Endothelial cell of umbilical vein (primary cell): Measurements from ENCODE around the gene RALGPS1. TPM values are rescaled to one million over a fixed set of nuclear protein-coding genes. Genes with fewer than 3 reads are reported as not detected.

Source experiments
- BruUV-seq: library from RNA; stranded (reverse); fragments of 400-500 nt; replicated peaks from 2 replicates; lab custom pipeline; 2021; lab: Mats Ljungman, UMichigan
- CTCF ChIA-PET: fragments of 300-600, 350-600 bp; sonication (Branson Sonifier 250); formaldehyde crosslinking; loops from one replicate; lab custom pipeline; 2021; ENCODE audit warnings: antibody characterized with exemption, inconsistent platforms; lab: Charles Lee
- POLR2A ChIA-PET: fragments of 300-600, 350-600 bp; sonication (Branson Sonifier 250); formaldehyde crosslinking; loops from one replicate; lab custom pipeline; 2021; ENCODE audit warnings: antibody characterized with exemption, inconsistent platforms; lab: Charles Lee
- DNase-seq: peaks from one replicate; pipeline ENCODE4 v3.0.0-alpha.2; 2011; ENCODE audit warnings: low read depth, low spot score
- FAIRE-seq: peaks from 2 replicates; lab custom pipeline; 2011; peaks lifted over from hg19 to GRCh38; lab: Jason Lieb, UNC
- H2AFZ ChIP-seq: 2 replicates; pipeline ENCODE4 v1.6.0; 2012; ENCODE audit warnings: low read depth, low read length, control low read depth, inconsistent platforms
- H3K27ac ChIP-seq: 2 replicates; pipeline ENCODE4 v1.5.1; 2011; ENCODE audit warnings: low read depth, mild to moderate bottlenecking, control low read depth, low read length, moderate library complexity; ENCODE audit not compliant: insufficient read depth
- H3K27me3 ChIP-seq, 2 experiments: 2 replicates each; pipeline versions ENCODE4 v1.6.0 to v1.6.1; 2011; ENCODE audit warnings: low read length in 2 of 2, mixed read lengths in 1 of 2; ENCODE audit not compliant: control insufficient read depth in 2 of 2, insufficient read depth in 2 of 2
- H3K36me3 ChIP-seq, 2 experiments: 2 replicates in 1 of 2; 3 replicates in 1 of 2; pipeline ENCODE4 v1.5.1; 2011; ENCODE audit warnings: low read length in 2 of 2, mild to moderate bottlenecking in 1 of 2, moderate library complexity in 1 of 2; ENCODE audit not compliant: control insufficient read depth in 2 of 2, insufficient read depth in 2 of 2; ENCODE audit errors: extremely low read depth in 1 of 2
- H3K4me1 ChIP-seq: 3 replicates; pipeline ENCODE4 v1.5.1; 2011; ENCODE audit warnings: mild to moderate bottlenecking, low read length; ENCODE audit not compliant: control insufficient read depth, insufficient read depth; ENCODE audit errors: extremely low read depth
- H3K4me2 ChIP-seq: 2 replicates; pipeline ENCODE4 v1.6.1; 2011; ENCODE audit warnings: low read length, control low read depth, mixed read lengths; ENCODE audit not compliant: insufficient read depth
- H3K4me3 ChIP-seq, 3 experiments: fragments of 200-600 bp in 1 of 3; sonication (generic), shearing (Covaris generic) in 1 of 3; replicated peaks in 1 of 3; 2 replicates each; pipeline ENCODE4 v1.5.1; 2011 to 2016; ENCODE audit warnings: control low read depth in 3 of 3, low read length in 3 of 3, mild to moderate bottlenecking in 2 of 3, inconsistent platforms in 1 of 3, low read depth in 1 of 3, moderate library complexity in 1 of 3; ENCODE audit not compliant: insufficient read depth in 1 of 3
- H3K79me2 ChIP-seq: 2 replicates; pipeline ENCODE4 v1.6.0; 2012; ENCODE audit warnings: low read length, inconsistent platforms; ENCODE audit not compliant: control insufficient read depth, insufficient read depth
- H3K9ac ChIP-seq: replicated peaks from 2 replicates; pipeline ENCODE3; 2011; ENCODE audit warnings: low read length, control low read depth; ENCODE audit not compliant: insufficient read depth; ENCODE audit errors: extremely low read depth
- H3K9me1 ChIP-seq: replicated peaks from 3 replicates; pipeline ENCODE4 v1.6.0; 2011; ENCODE audit warnings: mild to moderate bottlenecking, low read length; ENCODE audit not compliant: control insufficient read depth, insufficient read depth; ENCODE audit errors: extremely low read depth
- H3K9me3 ChIP-seq: replicated peaks from 2 replicates; pipeline ENCODE4 v1.5.1; 2012; ENCODE audit warnings: low read length, inconsistent platforms; ENCODE audit not compliant: control insufficient read depth, insufficient read depth
- H4K20me1 ChIP-seq: replicated peaks from 2 replicates; pipeline ENCODE3; 2011; ENCODE audit warnings: mild to moderate bottlenecking, low read length; ENCODE audit not compliant: control insufficient read depth, insufficient read depth; ENCODE audit errors: extremely low read depth
- EZH2 ChIP-seq: IDR thresholded peaks from 2 replicates; pipeline ENCODE4 v1.6.1; 2012; ENCODE audit warnings: borderline replicate concordance, low read depth, mild to moderate bottlenecking, moderate library complexity, low read length, inconsistent platforms; ENCODE audit not compliant: severe bottlenecking
- JUN ChIP-seq: IDR thresholded peaks from 2 replicates; pipeline ENCODE4 v1.6.1; 2011; ENCODE audit warnings: borderline replicate concordance, low read depth; ENCODE audit not compliant: insufficient read length, insufficient read depth
- MAX ChIP-seq: IDR thresholded peaks from 2 replicates; pipeline ENCODE4 v1.6.1; 2011; ENCODE audit not compliant: insufficient read depth, insufficient read length
- MYC ChIP-seq: IDR thresholded peaks from one replicate; pipeline ENCODE4 v1.6.1; 2011; ENCODE audit warnings: mild to moderate bottlenecking, low read depth, low read length
- POLR2A ChIP-seq: IDR thresholded peaks from 2 replicates; pipeline ENCODE4 v1.6.1; 2012; ENCODE audit warnings: low read depth, mild to moderate bottlenecking, control low read depth, low read length
- POLR2AphosphoS5 ChIP-seq: IDR thresholded peaks from 2 replicates; pipeline ENCODE4 v1.6.1; 2012; ENCODE audit warnings: low read depth, mild to moderate bottlenecking, control low read depth, low read length, moderate library complexity; ENCODE audit not compliant: insufficient read depth
- dilution Hi-C: fragments of 300-500 bp; cut with MboI; formaldehyde crosslinking; loops from one replicate; pipeline ENCODE4 v1.15.0; 2019; ENCODE audit warnings: low sequenced_read_pairs; ENCODE audit not compliant: extremely low pct_ligation_motif_present
- intact Hi-C: fragments of 100-400 bp; cut with micrococcal nuclease; formaldehyde crosslinking; loops from one replicate; pipeline ENCODE4 v1.10.0; 2022
- polyA plus RNA-seq, 4 experiments: library from polyadenylated mRNA; depleted of rRNA in 3 of 4; stranded (reverse) in 3 of 4; unstranded in 1 of 4; fragments of >200 nt; gene quantifications; 2 replicates each; pipeline versions ENCODE4 v1.2.1 to v1.2.3, GENCODE V29; 2011 to 2012; ENCODE audit warnings: missing spikeins in 1 of 4
- total RNA-seq: library from RNA; stranded (reverse); gene quantifications from 2 replicates; pipeline ENCODE4 v1.2.3, GENCODE V29; 2021
- TF ChIP-seq, protein P1 (sequence below), 2 donors: IDR thresholded peaks; 1 replicate in 1 of 2; 2 replicates in 1 of 2; pipeline ENCODE4 v1.5.1; 2011; ENCODE audit warnings: low read length in 2 of 2, mild to moderate bottlenecking in 2 of 2, moderate library complexity in 2 of 2, control low read depth in 1 of 2, inconsistent platforms in 1 of 2, low read depth in 1 of 2; ENCODE audit not compliant: insufficient read depth in 1 of 2; ENCODE audit errors: extremely low read depth in 1 of 2

The RALGPS1 gene
- total and polyA plus RNA-seq, 2 donors (not counting 3 experiments of a cell fraction or from before 2014, with no cell fraction given), result 3.8 to 5.5 TPM

GRCh38 chr9:127196826-127197145 lies 282.2 kb downstream of the RALGPS1 start:
- ChIA-PET POLR2A (no interaction called here), CTCF (interaction anchor here (0.6 to 10.9 kb wide), 10 partner anchors 10 to 256 kb away, joined by 3 to 272 read pairs (median 4); partner anchors contain the start of gene ANGPTL2)
- dilution Hi-C loops, result no loop called here
- H3K4me1 ChIP-seq, result no peaks in the 10 kb centered on the region
- H4K20me1 ChIP-seq, result no peaks in the 10 kb centered on the region
- intact Hi-C loops, result no loop called here
- H3K9me3 ChIP-seq, result no peaks in the 10 kb centered on the region
- FAIRE-seq, result no peak
- BruUV-seq, result no TSS peak
- DNase-seq, result no peak
- no peak overlapping the region for H3K4me2 ChIP-seq
- no peaks in the 10 kb centered on the region for H3K9me1 ChIP-seq
- no peaks in the 10 kb centered on the region for H3K36me3 ChIP-seq
- H2AFZ ChIP-seq, result no peak overlapping the region
- H3K4me3 ChIP-seq, result no peak overlapping the region
- H3K27me3 ChIP-seq, result no peaks in the 10 kb centered on the region
- no peak overlapping the region for H3K27ac ChIP-seq
- TF ChIP-seq, protein P1, sequence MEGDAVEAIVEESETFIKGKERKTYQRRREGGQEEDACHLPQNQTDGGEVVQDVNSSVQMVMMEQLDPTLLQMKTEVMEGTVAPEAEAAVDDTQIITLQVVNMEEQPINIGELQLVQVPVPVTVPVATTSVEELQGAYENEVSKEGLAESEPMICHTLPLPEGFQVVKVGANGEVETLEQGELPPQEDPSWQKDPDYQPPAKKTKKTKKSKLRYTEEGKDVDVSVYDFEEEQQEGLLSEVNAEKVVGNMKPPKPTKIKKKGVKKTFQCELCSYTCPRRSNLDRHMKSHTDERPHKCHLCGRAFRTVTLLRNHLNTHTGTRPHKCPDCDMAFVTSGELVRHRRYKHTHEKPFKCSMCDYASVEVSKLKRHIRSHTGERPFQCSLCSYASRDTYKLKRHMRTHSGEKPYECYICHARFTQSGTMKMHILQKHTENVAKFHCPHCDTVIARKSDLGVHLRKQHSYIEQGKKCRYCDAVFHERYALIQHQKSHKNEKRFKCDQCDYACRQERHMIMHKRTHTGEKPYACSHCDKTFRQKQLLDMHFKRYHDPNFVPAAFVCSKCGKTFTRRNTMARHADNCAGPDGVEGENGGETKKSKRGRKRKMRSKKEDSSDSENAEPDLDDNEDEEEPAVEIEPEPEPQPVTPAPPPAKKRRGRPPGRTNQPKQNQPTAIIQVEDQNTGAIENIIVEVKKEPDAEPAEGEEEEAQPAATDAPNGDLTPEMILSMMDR (IDR thresholded peaks at IDR 0.05; ENCODE audit: extremely low read depth in 1 of 2, insufficient read depth in 1 of 2, low read depth in 1 of 2, low read length in 2 of 2), result no peak
- TF ChIP-seq POLR2AphosphoS5, result no peak
- TF ChIP-seq JUN, result no peak
- TF ChIP-seq MYC, result no peak
- TF ChIP-seq EZH2, result no peak
- no peak for TF ChIP-seq MAX
- no peak for TF ChIP-seq POLR2A
- H3K79me2 ChIP-seq, result no peaks in the 10 kb centered on the region
- no peak overlapping the region for H3K9ac ChIP-seq
